Heart left ventricle (tissue), 16 donors: ENCODE data around the gene SYNDIG1. TPM values are rescaled to one million over a fixed set of nuclear protein-coding genes. Genes with fewer than 3 reads are reported as not detected.

Experiments
- ATAC-seq, 4 donors: fragments of 200-7000 bp; cut with Tn5 transposase; one replicate each; pipeline ENCODE4 v1.9.1; 2020 to 2022; ENCODE audit warnings: moderate library complexity in 4 of 4, mild to moderate bottlenecking in 3 of 4, moderate number of reproducible peaks in 1 of 4
- DNase-seq, 5 donors: peaks; one replicate each; pipeline ENCODE4 v3.0.0-alpha.2; 2020
- H3K27ac ChIP-seq, 12 donors: fragments of 200-600 bp; sonication (generic) in 4 of 12; one replicate each; pipeline versions ENCODE4 v1.5.0 to v1.8.0; 2016 to 2022; ENCODE audit warnings: mild to moderate bottlenecking in 2 of 12
- H3K27me3 ChIP-seq, 9 donors: fragments of 200-600 bp; sonication (generic) in 2 of 9; one replicate each; pipeline versions ENCODE4 v1.5.1 to v1.8.0; 2016 to 2022; ENCODE audit warnings: mild to moderate bottlenecking in 3 of 9
- H3K36me3 ChIP-seq, 9 donors: fragments of 200-600 bp; sonication (generic) in 2 of 9; one replicate each; pipeline versions ENCODE4 v1.5.0 to v1.8.0; 2018 to 2022; ENCODE audit warnings: mild to moderate bottlenecking in 2 of 9
- H3K4me1 ChIP-seq, 12 donors: fragments of 200-600 bp; sonication (generic) in 4 of 12; one replicate each; pipeline versions ENCODE4 v1.5.0 to v1.8.0; 2016 to 2022; ENCODE audit warnings: mild to moderate bottlenecking in 3 of 12
- H3K4me3 ChIP-seq, 12 donors: fragments of 200-600 bp; sonication (generic) in 4 of 12; one replicate each; pipeline versions ENCODE4 v1.5.0 to v1.8.0; 2017 to 2022; ENCODE audit warnings: mild to moderate bottlenecking in 9 of 12, moderate library complexity in 4 of 12
- H3K9me3 ChIP-seq, 12 donors: fragments of 200-600 bp; sonication (generic) in 4 of 12; one replicate each; pipeline versions ENCODE4 v1.5.0 to v1.8.0; 2016 to 2022; ENCODE audit warnings: mild to moderate bottlenecking in 1 of 12
- CTCF ChIP-seq, 12 donors: fragments of 200-600 bp; sonication (generic) in 4 of 12; IDR thresholded peaks; one replicate each; pipeline versions ENCODE4 v1.5.0 to v1.8.0; 2018 to 2022; ENCODE audit warnings: antibody characterized with exemption in 12 of 12, mild to moderate bottlenecking in 5 of 12
- POLR2A ChIP-seq, 2 donors: fragments of 450-650 bp; IDR thresholded peaks; one replicate each; pipeline ENCODE4 v1.6.1; 2017; ENCODE audit warnings: antibody characterized with exemption in 2 of 2, mild to moderate bottlenecking in 2 of 2, moderate library complexity in 2 of 2
- WGBS, 4 donors: extraction: QIAGEN DNeasy Blood & Tissue Kit in 2 of 4; methylation state at CpG; one replicate each; pipeline versions ENCODE4 v1.1.5 to v1.1.7; 2013 to 2018; 5-methylcytosine and 5-hydroxymethylcytosine counted together
- intact Hi-C, 10 donors: fragments of 100-400 bp; cut with DNase I; formaldehyde crosslinking; loops; one replicate each; pipeline versions ENCODE4 v1.11.1 to v1.14.2; 2022
- polyA plus RNA-seq, 2 donors: library from polyadenylated mRNA; stranded (reverse); fragments of 200-250 nt; gene quantifications; one replicate each; pipeline ENCODE4 v1.2.3, GENCODE V29; 2013
- total RNA-seq, 9 donors: library from RNA; depleted of rRNA in 2 of 9; stranded (reverse); fragments of >200 nt in 2 of 9; fragmentation: NEBNext Ultra II Directional in 3 of 9; extraction: Animal tissue kit (Norgen Biotek cat#: 25700) in 3 of 9; gene quantifications; one replicate each; pipeline versions ENCODE4 v1.1.0 to v1.2.4, GENCODE V29; 2016 to 2023
- donor health status: ischemic (EF 13 %, LVEDD 7.1; RV severe dilation, severe dysfunction).
- donor health status: healthy with polysubstance abuse.
- donor health status: DM: no; HTN: yes; CAD: no.
- donor health status: DM: no; HTN: no; CAD: no.
- donor health status: ischemic (EF 25% LVEDD 6.9; RV normal size, moderate dysfunction).
- donor health status: ischemic (EF 25% LVEDD 5.7; RV mildly dilated, moderate dysfunction).
- donor health status: healthy.
- donor health status: DM: yes; HTN: yes; CAD: no.
- donor health status: ischemic (EF 35%, LVEDD 5.7; RV mildly dilated, moderate dysfunction).
- donor health status: nonischemic (EF 11% LVEDD 7.7; RV severe dilation, severe dysfunction).
- donor health status: DM: yes; HTN: yes; CAD: no.
- donor health status: PGD.
- donor health status: ischemic (EF 29% LVEDD 5.4; RV normal size, mild dysfunction).
- donor health status: nonischemic (EF 23%, LVEDD 6.1; RV moderate dilation, normal function).

The SYNDIG1 gene
- total and polyA plus RNA-seq, 11 donors: 8.4 to 41.8 (median 23.0) TPM

DNA sequence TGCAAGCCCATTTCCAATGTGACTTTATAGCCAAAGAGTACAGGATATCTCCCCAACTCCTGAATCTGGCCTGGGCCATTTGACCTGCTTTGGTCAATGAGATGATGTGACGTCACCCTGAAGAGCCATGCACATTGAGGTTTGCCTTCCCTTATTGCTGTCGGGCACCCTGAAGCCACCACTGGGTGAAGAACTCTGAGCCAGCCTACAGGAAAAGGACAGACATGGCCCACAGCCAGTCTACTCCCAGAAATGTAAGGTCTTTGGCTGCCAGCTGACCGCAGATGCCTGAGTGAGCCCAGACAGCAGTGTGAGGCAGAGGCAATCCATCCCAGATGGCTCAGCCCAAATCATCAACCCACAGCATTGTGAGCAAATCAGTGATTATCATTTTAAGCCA is 3.7 kb upstream of the SYNDIG1 start:
- 27 to 62% (median 37%) methylated on average over 3 of the region's 3 CpGs for WGBS, 4 donors
- no peak for TF ChIP-seq POLR2A (IDR thresholded peaks at IDR 0.05)
- no peak for TF ChIP-seq CTCF (IDR thresholded peaks at IDR 0.05)
- no peak overlapping the region for H3K4me3 ChIP-seq
- DNase-seq (peak in 4 of 5 donors; percentile 65 to 85 (median 79)), ATAC-seq (peak; percentile 77 to 85 (median 78))
- H3K9me3 ChIP-seq: no peaks in the 10 kb centered on the region
- H3K27me3 ChIP-seq: peaks cover 0 to 29% (median 7%) of the 10 kb centered on the region in 9 donors
- H3K27ac ChIP-seq: peak overlapping the region in 11 of 12 donors; percentile 30 to 81 (median 62)
- intact Hi-C loops: loop anchor here in 3 of 10 donors (5.0 to 10.0 kb wide), 2 partner anchors 37 to 319 kb away; no protein-coding TSS in a partner anchor
- no peaks in the 10 kb centered on the region for H3K36me3 ChIP-seq
- H3K4me1 ChIP-seq: peaks cover 0 to 28% (median 0%) of the 10 kb centered on the region in 12 donors

GRCh38 chr20:24468401-24469115 is 871 bp upstream of the SYNDIG1 start:
- no peak for ATAC-seq
- no peaks in the 10 kb centered on the region for H3K36me3 ChIP-seq
- peaks cover 0 to 48% (median 4%) of the 10 kb centered on the region in 12 donors for H3K4me1 ChIP-seq
- DNase-seq: no peak
- peak overlapping the region in 11 of 12 donors; percentile 49 to 90 (median 81) for H3K27ac ChIP-seq
- peaks cover 0 to 48% (median 7%) of the 10 kb centered on the region in 9 donors for H3K27me3 ChIP-seq
- no peak for TF ChIP-seq CTCF (IDR thresholded peaks at IDR 0.05)
- TF ChIP-seq POLR2A (IDR thresholded peaks at IDR 0.05): no peak
- intact Hi-C loops: loop anchor here in 3 of 10 donors (5.0 to 10.0 kb wide), 2 partner anchors 34 to 316 kb away; no protein-coding TSS in a partner anchor
- H3K4me3 ChIP-seq: peak overlapping the region in 9 of 12 donors; percentile 53 to 67 (median 62)
- 40 to 52% (median 44%) methylated on average over 18 to 23 of the region's 23 CpGs for WGBS, 4 donors
- H3K9me3 ChIP-seq: no peaks in the 10 kb centered on the region

- Histone ChIP-seq H3K36me3 (no peaks in the 10 kb centered on the region), H3K9me3 (no peaks in the 10 kb centered on the region), H3K4me3 (peak overlapping the region; percentile 37 to 67 (median 58)), H3K4me1 (peaks cover 0 to 41% (median 4%) of the 10 kb centered on the region in 12 donors), H3K27me3 (peaks cover 0 to 48% (median 7%) of the 10 kb centered on the region in 9 donors), H3K27ac (peak overlapping the region; percentile 49 to 90 (median 79))
- ATAC-seq (peak in 2 of 4 donors; percentile 11 to 20), DNase-seq (peak in 1 of 5 donors; percentile 34)
- 0 to 2% (median 1%) methylated on average over 46 to 62 of the region's 62 CpGs for WGBS, 4 donors
- intact Hi-C loops: loop anchor here in 4 of 10 donors (5.0 to 10.0 kb wide), 3 partner anchors 32 to 315 kb away; no protein-coding TSS in a partner anchor
- TF ChIP-seq CTCF (IDR thresholded peaks at IDR 0.05) (no peak), POLR2A (IDR thresholded peaks at IDR 0.05) (peak in 1 of 2 donors; percentile 19)
These were observed 691 bp downstream of the SYNDIG1 start for GRCh38 chr20:24469894-24470745.
